ENCODE measurements around the gene HHIPL1. TPM values are rescaled to one million over a fixed set of nuclear protein-coding genes. Genes with fewer than 3 reads are reported as not detected.

The HHIPL1 gene
- total and polyA plus RNA-seq, 2 of the 8 experiments (the other 6 are each of a cell fraction or from before 2014, with no cell fraction given) = 1.5 to 2.6 TPM

- Histone ChIP-seq H3K9ac (replicated peaks in 1 of 4; ENCODE audit: extremely low read depth in 1 of 4, low read depth in 3 of 4, low read length in 3 of 4) (no peak overlapping the region), H3K4me2 (ENCODE audit: insufficient read depth in 1 of 2, low read depth in 2 of 2, low read length in 2 of 2) (no peak overlapping the region), H3K79me1 (ENCODE audit: low read depth, low read length) (no peaks in the 10 kb centered on the region), H2BK5ac (ENCODE audit: low read depth, low read length) (no peak overlapping the region), H3K23me2 (ENCODE audit: low read depth, low read length) (no peaks in the 10 kb centered on the region), H3K23ac (ENCODE audit: insufficient read length) (no peak overlapping the region), H4K5ac (ENCODE audit: insufficient read length, low read depth, low read length) (no peak overlapping the region), H3K4me3 (ENCODE audit: extremely low read depth in 1 of 4, insufficient read depth in 2 of 4, low read depth in 3 of 4, low read length in 4 of 4) (no peak overlapping the region), H3K14ac (ENCODE audit: insufficient read length) (no peak overlapping the region), H3K27ac (ENCODE audit: low read depth, low read length) (no peak overlapping the region), H3K36me3 (ENCODE audit: control insufficient read depth in 2 of 4, insufficient read depth in 4 of 4, low read length in 3 of 4) (no peaks in the 10 kb centered on the region), H3K79me2 (ENCODE audit: control insufficient read depth in 1 of 2, insufficient read depth in 2 of 2, low read length in 2 of 2) (no peaks in the 10 kb centered on the region), H2BK120ac (replicated peaks; ENCODE audit: low read depth, low read length) (no peak overlapping the region), H2AFZ (ENCODE audit: low read length) (no peak overlapping the region), H3K18ac (ENCODE audit: extremely low read depth, low read length) (no peak overlapping the region), H2BK12ac (ENCODE audit: low read depth, low read length) (no peak overlapping the region), H3K4ac (replicated peaks; ENCODE audit: insufficient read length, low read depth, low read length) (no peak overlapping the region), H3K4me1 (replicated peaks in 1 of 4; ENCODE audit: control insufficient read depth in 3 of 4, insufficient read depth in 4 of 4, low read length in 3 of 4) (no peaks in the 10 kb centered on the region), H2BK20ac (ENCODE audit: low read length) (no peak overlapping the region), H3K27me3 (replicated peaks in 1 of 4; ENCODE audit: control insufficient read depth in 3 of 4, extremely low read depth in 1 of 4, insufficient read depth in 3 of 4, low read length in 3 of 4) (no peaks in the 10 kb centered on the region), H4K91ac (replicated peaks; ENCODE audit: insufficient read length, low read length) (no peak overlapping the region), H2BK15ac (ENCODE audit: low read length) (no peak overlapping the region), H3K56ac (replicated peaks; ENCODE audit: insufficient read length, low read depth, low read length) (no peak overlapping the region), H2AK5ac (ENCODE audit: low read depth, low read length) (no peak overlapping the region), H4K8ac (ENCODE audit: extremely low read depth, insufficient read depth, low read length) (no peak overlapping the region), H3K9me3 (ENCODE audit: insufficient read depth in 2 of 2, low read depth in 1 of 2, low read length in 1 of 2) (no peaks in the 10 kb centered on the region), H4K20me1 (replicated peaks in 1 of 2; ENCODE audit: control insufficient read depth in 1 of 2, insufficient read depth in 2 of 2, low read length in 2 of 2) (no peaks in the 10 kb centered on the region)
- 91% methylated on average over 3 of the region's 3 CpGs; no CpG with 5 or more reads in 1 of the 2 experiments for WGBS, 2 experiments (ENCODE audit: extremely low coverage in 1 of 2, insufficient coverage in 1 of 2, insufficient read length in 1 of 2, insufficient replicate concordance in 2 of 2, low coverage in 1 of 2, low lambda C conversion rate in 2 of 2, missing lambda C conversion rate in 1 of 2)
- DNase-seq (ENCODE audit: low read depth in 1 of 2, low spot score in 2 of 2) (no peak), FAIRE-seq (no peak)
- TF ChIP-seq TCF12 (IDR thresholded peaks at IDR 0.05; ENCODE audit: low read depth, low read length) (no peak), SIN3A (conservative IDR thresholded peaks at IDR 0.05 in 1 of 2, IDR thresholded peaks at IDR 0.05 in 1 of 2; ENCODE audit: low read depth in 1 of 2, low read length in 2 of 2) (no peak), POLR2AphosphoS5 (IDR thresholded peaks at IDR 0.05; ENCODE audit: low read depth, low read length) (no peak), CHD1 (IDR thresholded peaks at IDR 0.05; ENCODE audit: low read depth, low read length) (no peak), CTCF (IDR thresholded peaks at IDR 0.05; ENCODE audit: control extremely low read depth in 1 of 3, insufficient read depth in 1 of 3, low read depth in 1 of 3, low read length in 3 of 3) (no peak), BRCA1 (IDR thresholded peaks at IDR 0.05; ENCODE audit: low read depth, low read length) (no peak), YY1 (IDR thresholded peaks at IDR 0.05; ENCODE audit: low read depth, low read length) (no peak), JUN (IDR thresholded peaks at IDR 0.05; ENCODE audit: low read depth, low read length) (no peak), RAD21 (IDR thresholded peaks at IDR 0.05 in 1 of 2, conservative IDR thresholded peaks at IDR 0.05 in 1 of 2; ENCODE audit: low read depth in 2 of 2, low read length in 2 of 2) (no peak), POU5F1 (IDR thresholded peaks at IDR 0.05; ENCODE audit: low read depth, low read length) (no peak), JUND (IDR thresholded peaks at IDR 0.05; ENCODE audit: low read length) (no peak)
- ChIA-PET POLR2A (ENCODE audit: partially characterized antibody) (no interaction called here), CTCF (ENCODE audit: partially characterized antibody) (no interaction called here)
Observed at GRCh38 chr14:99693918-99694317, 49.0 kb downstream of the HHIPL1 start.

Data from H1 (cell line).